ENCODE results near the gene EFNB2. TPM values are rescaled to one million over a fixed set of nuclear protein-coding genes. Genes with fewer than 3 reads are reported as not detected.

The EFNB2 gene
- total RNA-seq, 2 experiments from 2014 or later, result 0.25 to 0.51 TPM

- ChIA-PET POLR2A (no interaction called here), CTCF (ENCODE audit: unreplicated experiment) (no interaction called here)
- no peak overlapping the region for H3K4me2 ChIP-seq (ENCODE audit: low read length)
- H2AFZ ChIP-seq (ENCODE audit: low read length), result no peak overlapping the region
- TF ChIP-seq CTCF (conservative IDR thresholded peaks at IDR 0.05; ENCODE audit: low read length) (no peak), EZH2phosphoT487 (IDR thresholded peaks at IDR 0.05; ENCODE audit: borderline replicate concordance, low read depth, low read length) (no peak)
- no peak overlapping the region for H3K4me3 ChIP-seq (ENCODE audit: low read depth, low read length, poor library complexity, severe bottlenecking)
- H3K9me2 ChIP-seq (ENCODE audit: insufficient read depth, low read length), result no peaks in the 10 kb centered on the region
- no peaks in the 10 kb centered on the region for H3K9me3 ChIP-seq (ENCODE audit: low read length)
- no TSS peak for BruUV-seq (replicated peaks)
- no peak overlapping the region for H3K27ac ChIP-seq (ENCODE audit: low read depth, low read length, poor library complexity, severe bottlenecking)
- no peak for DNase-seq (ENCODE audit: low spot score)
- H3K79me2 ChIP-seq (ENCODE audit: insufficient read depth, low read depth, low read length), result no peaks in the 10 kb centered on the region
- H3K36me3 ChIP-seq (ENCODE audit: insufficient read depth, low read length), result no peaks in the 10 kb centered on the region
- H4K20me1 ChIP-seq (ENCODE audit: insufficient read depth, low read length), result no peaks in the 10 kb centered on the region
- no peaks in the 10 kb centered on the region for H3K4me1 ChIP-seq (ENCODE audit: insufficient read depth, low read length, poor library complexity, severe bottlenecking)
- intact Hi-C loops (cut with micrococcal nuclease; ENCODE audit: unreplicated experiment), result no loop called here
Measured at GRCh38 chr13:106528718-106529414, 6.6 kb downstream of the EFNB2 start.

DNA sequence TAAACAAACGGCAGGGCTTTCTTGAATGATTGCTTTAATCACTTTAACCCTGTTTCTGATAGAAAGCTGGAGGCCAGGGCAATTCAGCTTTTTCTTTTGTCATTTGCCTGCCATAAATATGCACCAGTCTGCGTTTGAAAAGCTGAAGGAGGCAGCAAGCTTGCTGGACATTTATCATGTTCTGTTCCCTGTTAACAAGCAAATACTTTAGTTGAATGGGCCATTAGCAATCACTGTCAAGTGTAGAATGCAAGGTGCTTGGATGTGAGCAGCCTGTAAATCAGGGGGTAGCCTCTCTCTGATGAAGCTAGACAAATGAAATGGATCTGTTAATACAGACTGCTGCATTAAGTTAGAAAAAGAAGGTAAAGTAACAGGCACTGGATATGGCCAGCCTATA lies 7.6 kb downstream of the EFNB2 start:
- Histone ChIP-seq H3K36me3 (ENCODE audit: insufficient read depth, low read length) (no peaks in the 10 kb centered on the region), H3K4me1 (ENCODE audit: insufficient read depth, low read length, poor library complexity, severe bottlenecking) (no peaks in the 10 kb centered on the region), H3K27ac (ENCODE audit: low read depth, low read length, poor library complexity, severe bottlenecking) (no peak overlapping the region), H3K9me3 (ENCODE audit: low read length) (no peaks in the 10 kb centered on the region), H3K9me2 (ENCODE audit: insufficient read depth, low read length) (no peaks in the 10 kb centered on the region), H3K4me2 (ENCODE audit: low read length) (no peak overlapping the region), H3K4me3 (ENCODE audit: low read depth, low read length, poor library complexity, severe bottlenecking) (no peak overlapping the region), H2AFZ (ENCODE audit: low read length) (no peak overlapping the region), H3K79me2 (ENCODE audit: insufficient read depth, low read depth, low read length) (no peaks in the 10 kb centered on the region), H4K20me1 (ENCODE audit: insufficient read depth, low read length) (no peaks in the 10 kb centered on the region)
- CTCF ChIA-PET (ENCODE audit: unreplicated experiment), result no interaction called here
- intact Hi-C loops (cut with micrococcal nuclease; ENCODE audit: unreplicated experiment), result no loop called here
- POLR2A ChIA-PET, result no interaction called here
- no TSS peak for BruUV-seq (replicated peaks)
- DNase-seq (ENCODE audit: low spot score), result no peak
- TF ChIP-seq EZH2phosphoT487 (IDR thresholded peaks at IDR 0.05; ENCODE audit: borderline replicate concordance, low read depth, low read length) (no peak), CTCF (conservative IDR thresholded peaks at IDR 0.05; ENCODE audit: low read length) (no peak)

- POLR2A ChIA-PET, result no interaction called here
- H3K27ac ChIP-seq (ENCODE audit: low read depth, low read length, poor library complexity, severe bottlenecking), result no peak overlapping the region
- H3K4me3 ChIP-seq (ENCODE audit: low read depth, low read length, poor library complexity, severe bottlenecking), result no peak overlapping the region
- CTCF ChIA-PET (ENCODE audit: unreplicated experiment), result no interaction called here
- H3K4me1 ChIP-seq (ENCODE audit: insufficient read depth, low read length, poor library complexity, severe bottlenecking), result no peaks in the 10 kb centered on the region
- no peak overlapping the region for H3K4me2 ChIP-seq (ENCODE audit: low read length)
- no peak for DNase-seq (ENCODE audit: low spot score)
- H2AFZ ChIP-seq (ENCODE audit: low read length), result no peak overlapping the region
- H3K79me2 ChIP-seq (ENCODE audit: insufficient read depth, low read depth, low read length), result no peaks in the 10 kb centered on the region
- H3K9me3 ChIP-seq (ENCODE audit: low read length), result no peaks in the 10 kb centered on the region
- no TSS peak for BruUV-seq (replicated peaks)
- TF ChIP-seq CTCF (conservative IDR thresholded peaks at IDR 0.05; ENCODE audit: low read length) (no peak), EZH2phosphoT487 (IDR thresholded peaks at IDR 0.05; ENCODE audit: borderline replicate concordance, low read depth, low read length) (no peak)
- H3K36me3 ChIP-seq (ENCODE audit: insufficient read depth, low read length), result no peaks in the 10 kb centered on the region
- no peaks in the 10 kb centered on the region for H3K9me2 ChIP-seq (ENCODE audit: insufficient read depth, low read length)
- intact Hi-C loops (cut with micrococcal nuclease; ENCODE audit: unreplicated experiment), result no loop called here
- no peaks in the 10 kb centered on the region for H4K20me1 ChIP-seq (ENCODE audit: insufficient read depth, low read length)
Measured at GRCh38 chr13:106527445-106527801, 8.0 kb downstream of the EFNB2 start.
